GM12873 (cell line): ENCODE measurements around the gene SULT2B1.

Experiments used
- TF ChIP-seq, protein P1 (sequence below): IDR thresholded peaks from 2 replicates; pipeline ENCODE4 v1.5.1; 2012; ENCODE audit warnings: low read depth, mild to moderate bottlenecking, moderate library complexity, low read length, control low read depth; ENCODE audit not compliant: insufficient read depth; ENCODE audit errors: missing control alignments

Gene SULT2B1

DNA sequence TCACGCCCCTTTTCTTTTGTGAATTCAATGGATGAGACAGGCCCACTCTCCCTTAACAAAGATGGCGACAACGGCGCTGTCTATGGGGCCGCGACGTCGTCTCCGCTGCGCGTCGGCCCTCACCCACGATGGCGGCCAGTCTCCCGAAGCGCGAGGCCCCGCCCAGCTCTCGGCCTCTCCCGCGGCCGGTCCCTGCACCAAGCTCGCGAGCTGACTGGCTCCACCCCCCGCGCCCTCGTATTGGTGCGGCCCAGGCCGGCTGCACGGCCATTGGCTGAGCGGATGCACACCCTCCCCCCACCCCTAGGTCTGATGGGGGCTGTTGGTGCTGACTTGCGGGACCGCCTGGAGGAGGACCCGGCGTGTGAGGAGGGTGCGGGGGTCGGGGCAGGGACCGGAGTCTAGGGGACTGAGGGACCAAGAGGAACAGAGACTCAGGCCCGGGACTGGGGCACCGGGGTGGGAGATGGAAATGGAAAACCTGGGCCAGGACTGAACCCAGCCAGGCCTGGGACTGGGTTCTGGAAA is 72.2 kb downstream of the SULT2B1 start:
- TF ChIP-seq, protein P1, sequence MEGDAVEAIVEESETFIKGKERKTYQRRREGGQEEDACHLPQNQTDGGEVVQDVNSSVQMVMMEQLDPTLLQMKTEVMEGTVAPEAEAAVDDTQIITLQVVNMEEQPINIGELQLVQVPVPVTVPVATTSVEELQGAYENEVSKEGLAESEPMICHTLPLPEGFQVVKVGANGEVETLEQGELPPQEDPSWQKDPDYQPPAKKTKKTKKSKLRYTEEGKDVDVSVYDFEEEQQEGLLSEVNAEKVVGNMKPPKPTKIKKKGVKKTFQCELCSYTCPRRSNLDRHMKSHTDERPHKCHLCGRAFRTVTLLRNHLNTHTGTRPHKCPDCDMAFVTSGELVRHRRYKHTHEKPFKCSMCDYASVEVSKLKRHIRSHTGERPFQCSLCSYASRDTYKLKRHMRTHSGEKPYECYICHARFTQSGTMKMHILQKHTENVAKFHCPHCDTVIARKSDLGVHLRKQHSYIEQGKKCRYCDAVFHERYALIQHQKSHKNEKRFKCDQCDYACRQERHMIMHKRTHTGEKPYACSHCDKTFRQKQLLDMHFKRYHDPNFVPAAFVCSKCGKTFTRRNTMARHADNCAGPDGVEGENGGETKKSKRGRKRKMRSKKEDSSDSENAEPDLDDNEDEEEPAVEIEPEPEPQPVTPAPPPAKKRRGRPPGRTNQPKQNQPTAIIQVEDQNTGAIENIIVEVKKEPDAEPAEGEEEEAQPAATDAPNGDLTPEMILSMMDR: no peak

DNA sequence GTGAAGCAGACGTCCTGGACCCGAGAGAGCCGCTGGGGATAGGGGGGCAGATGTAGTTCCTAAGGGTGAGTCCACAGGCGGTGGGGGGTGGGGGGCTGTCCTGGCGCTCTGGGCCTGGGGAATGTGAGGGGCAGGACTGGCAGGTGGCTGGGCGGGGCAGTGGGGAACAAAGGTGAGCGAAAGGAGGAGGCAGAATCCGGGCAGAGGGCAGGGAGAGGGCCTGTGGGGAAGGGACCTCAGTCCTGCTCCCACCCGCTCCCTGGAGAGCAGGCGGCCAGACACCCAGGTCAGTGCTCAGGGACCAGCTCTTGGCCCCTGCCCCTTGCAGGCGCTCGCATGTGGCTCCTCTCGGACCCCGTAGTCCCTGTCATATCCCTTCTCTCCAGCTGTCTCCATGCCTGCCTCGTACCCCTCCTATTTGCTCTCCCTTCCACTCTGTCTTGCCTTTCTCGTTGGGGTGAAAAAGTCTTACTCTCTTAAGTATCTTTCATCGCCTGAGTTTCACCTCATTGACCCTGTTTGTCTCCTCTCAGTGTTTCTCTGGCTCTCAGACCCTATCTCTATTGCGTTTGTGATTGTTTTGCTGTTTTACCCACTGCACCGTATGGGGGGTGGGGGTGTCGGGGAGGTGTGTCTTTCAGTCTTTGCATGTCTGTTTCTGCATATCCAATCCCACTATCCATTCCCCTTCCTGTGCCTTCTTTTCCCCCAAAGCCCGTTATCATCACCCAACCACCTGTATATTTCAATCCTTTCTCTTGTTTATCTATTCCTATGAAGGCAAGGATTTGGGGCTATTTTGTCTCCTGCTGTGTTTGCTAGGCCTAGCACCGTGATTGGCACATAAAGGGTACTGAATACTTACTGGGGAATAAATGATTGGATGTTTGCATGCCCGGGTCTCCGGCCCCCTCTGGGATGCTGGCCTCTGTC is 73.1 kb downstream of the SULT2B1 start:
- TF ChIP-seq, protein P1: no peak

DNA sequence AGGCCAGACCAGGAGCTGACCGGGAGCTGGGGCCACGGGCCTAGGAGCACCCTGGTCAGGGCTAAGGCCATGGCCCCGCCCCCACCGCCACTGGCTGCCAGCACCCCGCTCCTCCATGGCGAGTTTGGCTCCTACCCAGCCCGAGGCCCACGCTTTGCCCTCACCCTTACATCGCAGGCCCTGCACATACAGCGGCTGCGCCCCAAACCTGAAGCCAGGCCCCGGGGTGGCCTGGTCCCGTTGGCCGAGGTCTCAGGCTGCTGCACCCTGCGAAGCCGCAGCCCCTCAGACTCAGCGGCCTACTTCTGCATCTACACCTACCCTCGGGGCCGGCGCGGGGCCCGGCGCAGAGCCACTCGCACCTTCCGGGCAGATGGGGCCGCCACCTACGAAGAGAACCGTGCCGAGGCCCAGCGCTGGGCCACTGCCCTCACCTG is 73.9 kb downstream of the SULT2B1 start:
- TF ChIP-seq, protein P1: no peak

DNA sequence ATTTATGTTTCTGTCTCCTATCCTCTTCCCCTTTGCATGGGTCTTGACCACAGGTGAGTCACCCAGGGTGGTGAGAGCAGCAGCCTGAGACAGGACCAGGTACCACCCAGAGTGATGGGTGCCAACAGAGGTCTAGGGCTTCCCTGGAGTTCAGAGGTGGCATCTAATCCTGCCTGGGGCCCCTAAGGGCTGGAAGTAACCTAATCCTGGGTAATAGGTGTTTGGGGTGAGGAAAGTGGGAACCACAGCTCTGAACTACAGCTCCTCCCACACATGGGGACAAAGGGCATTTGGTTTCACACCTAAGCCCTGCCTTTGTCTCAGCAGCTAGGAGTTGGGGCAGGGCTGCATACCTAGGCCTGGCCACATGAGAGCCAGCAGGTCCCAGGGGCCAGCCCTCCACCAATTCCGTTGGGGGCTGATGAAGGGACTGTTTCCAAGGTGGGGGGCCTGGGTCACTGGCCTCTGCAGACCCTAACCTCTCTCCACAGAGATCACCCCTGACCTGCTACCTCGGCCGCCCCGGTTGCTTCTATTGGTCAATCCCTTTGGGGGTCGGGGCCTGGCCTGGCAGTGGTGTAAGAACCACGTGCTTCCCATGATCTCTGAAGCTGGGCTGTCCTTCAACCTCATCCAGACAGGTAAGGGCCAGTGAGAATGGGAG is 75.4 kb downstream of the SULT2B1 start:
- TF ChIP-seq, protein P1: no peak

DNA sequence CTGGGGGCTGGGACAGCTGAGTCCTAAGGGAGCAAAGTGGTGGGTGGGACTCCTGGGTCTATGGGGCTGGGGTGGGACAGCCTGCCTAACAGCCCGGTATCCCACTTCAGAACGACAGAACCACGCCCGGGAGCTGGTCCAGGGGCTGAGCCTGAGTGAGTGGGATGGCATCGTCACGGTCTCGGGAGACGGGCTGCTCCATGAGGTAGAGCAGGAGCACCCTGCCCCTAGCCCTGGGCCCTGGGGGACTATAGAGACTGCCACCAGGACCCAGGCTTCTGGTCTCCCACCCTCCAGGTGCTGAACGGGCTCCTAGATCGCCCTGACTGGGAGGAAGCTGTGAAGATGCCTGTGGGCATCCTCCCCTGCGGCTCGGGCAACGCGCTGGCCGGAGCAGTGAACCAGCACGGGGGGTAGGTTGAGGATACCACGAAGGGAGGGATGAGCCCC is 75.9 kb downstream of the SULT2B1 start:
- TF ChIP-seq, protein P1: no peak

DNA sequence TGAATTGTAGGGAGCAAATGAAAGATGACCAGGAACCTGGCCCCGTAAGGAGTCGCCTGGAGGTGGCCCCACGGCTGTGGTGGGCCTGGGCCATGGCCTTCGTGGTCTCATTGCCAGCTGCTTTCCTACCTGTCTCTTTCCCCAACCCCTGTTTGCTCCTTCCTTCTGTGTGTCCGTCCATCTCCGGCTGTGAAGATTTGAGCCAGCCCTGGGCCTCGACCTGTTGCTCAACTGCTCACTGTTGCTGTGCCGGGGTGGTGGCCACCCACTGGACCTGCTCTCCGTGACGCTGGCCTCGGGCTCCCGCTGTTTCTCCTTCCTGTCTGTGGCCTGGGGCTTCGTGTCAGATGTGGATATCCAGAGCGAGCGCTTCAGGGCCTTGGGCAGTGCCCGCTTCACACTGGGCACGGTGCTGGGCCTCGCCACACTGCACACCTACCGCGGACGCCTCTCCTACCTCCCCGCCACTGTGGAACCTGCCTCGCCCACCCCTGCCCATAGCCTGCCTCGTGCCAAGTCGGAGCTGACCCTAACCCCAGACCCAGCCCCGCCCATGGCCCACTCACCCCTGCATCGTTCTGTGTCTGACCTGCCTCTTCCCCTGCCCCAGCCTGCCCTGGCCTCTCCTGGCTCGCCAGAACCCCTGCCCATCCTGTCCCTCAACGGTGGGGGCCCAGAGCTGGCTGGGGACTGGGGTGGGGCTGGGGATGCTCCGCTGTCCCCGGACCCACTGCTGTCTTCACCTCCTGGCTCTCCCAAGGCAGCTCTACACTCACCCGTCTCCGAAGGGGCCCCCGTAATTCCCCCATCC is 76.7 kb downstream of the SULT2B1 start:
- TF ChIP-seq, protein P1: no peak

DNA sequence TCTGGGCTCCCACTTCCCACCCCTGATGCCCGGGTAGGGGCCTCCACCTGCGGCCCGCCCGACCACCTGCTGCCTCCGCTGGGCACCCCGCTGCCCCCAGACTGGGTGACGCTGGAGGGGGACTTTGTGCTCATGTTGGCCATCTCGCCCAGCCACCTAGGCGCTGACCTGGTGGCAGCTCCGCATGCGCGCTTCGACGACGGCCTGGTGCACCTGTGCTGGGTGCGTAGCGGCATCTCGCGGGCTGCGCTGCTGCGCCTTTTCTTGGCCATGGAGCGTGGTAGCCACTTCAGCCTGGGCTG is 77.3 kb downstream of the SULT2B1 start:
- TF ChIP-seq, protein P1: no peak
